Keratinocyte (primary cell): ENCODE results near the gene ITIH1. TPM values are rescaled to one million over a fixed set of nuclear protein-coding genes. Genes with fewer than 3 reads are reported as not detected.

ENCODE experiments used
- DNase-seq: peaks from one replicate; pipeline ENCODE4 v3.0.0-alpha.2; 2011; ENCODE audit warnings: low read depth, missing footprints, low spot score
- FAIRE-seq: peaks from 2 replicates; lab custom pipeline; 2011; peaks lifted over from hg19 to GRCh38; lab: Jason Lieb, UNC
- H2AFZ ChIP-seq: 2 replicates; pipeline ENCODE4 v1.6.0; 2012; ENCODE audit warnings: low read length, control low read depth, inconsistent platforms; ENCODE audit not compliant: control insufficient read depth
- H3K27ac ChIP-seq: 2 replicates; pipeline ENCODE4 v1.5.1; 2011; ENCODE audit warnings: low read length; ENCODE audit not compliant: control insufficient read depth, insufficient read depth
- H3K27me3 ChIP-seq: 3 replicates; pipeline ENCODE4 v1.6.0; 2011; ENCODE audit warnings: low read length; ENCODE audit not compliant: control insufficient read depth, insufficient read depth; ENCODE audit errors: extremely low read depth
- H3K36me3 ChIP-seq, 2 experiments: 2 replicates in 1 of 2; 3 replicates in 1 of 2; pipeline ENCODE4 v1.5.1; 2011; ENCODE audit warnings: low read length in 2 of 2, mild to moderate bottlenecking in 1 of 2; ENCODE audit not compliant: control insufficient read depth in 2 of 2, insufficient read depth in 2 of 2; ENCODE audit errors: extremely low read depth in 1 of 2
- H3K4me1 ChIP-seq: 3 replicates; pipeline ENCODE4 v1.5.1; 2011; ENCODE audit warnings: low read length; ENCODE audit not compliant: control insufficient read depth, insufficient read depth; ENCODE audit errors: extremely low read depth
- H3K4me2 ChIP-seq: 3 replicates; pipeline ENCODE4 v1.6.0; 2011; ENCODE audit warnings: low read depth, low read length; ENCODE audit not compliant: control insufficient read depth, insufficient read depth; ENCODE audit errors: extremely low read depth
- H3K4me3 ChIP-seq, 3 experiments: fragments of 200-600 bp in 1 of 3; sonication (generic) in 1 of 3; 2 replicates in 2 of 3; 3 replicates in 1 of 3; pipeline ENCODE4 v1.5.1; 2011 to 2016; ENCODE audit warnings: low read length in 3 of 3, mild to moderate bottlenecking in 3 of 3, control low read depth in 2 of 3, inconsistent platforms in 1 of 3, low read depth in 1 of 3, mixed read lengths in 1 of 3, mixed run types in 1 of 3, moderate library complexity in 1 of 3; ENCODE audit not compliant: control insufficient read depth in 2 of 3, insufficient read depth in 2 of 3; ENCODE audit errors: extremely low read depth in 1 of 3
- H3K79me2 ChIP-seq: 2 replicates; pipeline ENCODE4 v1.6.0; 2012; ENCODE audit warnings: low read length; ENCODE audit not compliant: control insufficient read depth, insufficient read depth
- H3K9ac ChIP-seq: 3 replicates; pipeline ENCODE4 v1.6.0; 2011; ENCODE audit warnings: low read length; ENCODE audit not compliant: control insufficient read depth, insufficient read depth; ENCODE audit errors: extremely low read depth
- H3K9me1 ChIP-seq: 3 replicates; pipeline ENCODE4 v1.6.0; 2011; ENCODE audit warnings: low read length; ENCODE audit not compliant: control insufficient read depth, insufficient read depth; ENCODE audit errors: extremely low read depth
- H3K9me3 ChIP-seq: 2 replicates; pipeline ENCODE4 v1.5.1; 2012; ENCODE audit warnings: low read depth, low read length; ENCODE audit not compliant: control insufficient read depth
- H4K20me1 ChIP-seq: 3 replicates; pipeline ENCODE4 v1.6.0; 2011; ENCODE audit warnings: low read length; ENCODE audit not compliant: control insufficient read depth, insufficient read depth; ENCODE audit errors: extremely low read depth
- CTCF ChIP-seq, 3 experiments: IDR thresholded peaks in 1 of 3; conservative IDR thresholded peaks in 1 of 3; optimal IDR thresholded peaks in 1 of 3; 2 replicates in 2 of 3; 3 replicates in 1 of 3; pipeline versions ENCODE3 to v1.5.1; 2011; ENCODE audit warnings: low read length in 3 of 3, mild to moderate bottlenecking in 3 of 3, moderate library complexity in 2 of 3, control low read depth in 1 of 3, inconsistent platforms in 1 of 3; ENCODE audit not compliant: insufficient read depth in 2 of 3; ENCODE audit errors: extremely low read depth in 1 of 3
- EZH2 ChIP-seq: IDR thresholded peaks from one replicate; pipeline ENCODE4 v1.6.1; 2012; ENCODE audit warnings: inconsistent platforms, mild to moderate bottlenecking, low read length, moderate library complexity
- dilution Hi-C: fragments of 300-500 bp; cut with MboI; formaldehyde crosslinking; loops from one replicate; pipeline ENCODE4 v1.7.0; 2020; ENCODE audit warnings: low sequenced_read_pairs; ENCODE audit not compliant: extremely low pct_ligation_motif_present
- polyA plus RNA-seq, 5 experiments: library from polyadenylated mRNA; depleted of rRNA in 3 of 5; stranded (reverse) in 3 of 5; stranded (forward) in 1 of 5; unstranded in 1 of 5; fragments of >200 nt; gene quantifications; 1 replicate in 1 of 5; 2 replicates in 3 of 5; 3 replicates in 1 of 5; pipeline versions ENCODE4 v1.2.1 to v1.2.3, GENCODE V29; 2011 to 2012; ENCODE audit warnings: missing spikeins in 2 of 5, low read depth in 1 of 5, low replicate concordance in 1 of 5

The ITIH1 gene
- polyA plus RNA-seq, 1 donor (not counting 4 experiments of a cell fraction or from before 2014, with no cell fraction given): not detected

DNA sequence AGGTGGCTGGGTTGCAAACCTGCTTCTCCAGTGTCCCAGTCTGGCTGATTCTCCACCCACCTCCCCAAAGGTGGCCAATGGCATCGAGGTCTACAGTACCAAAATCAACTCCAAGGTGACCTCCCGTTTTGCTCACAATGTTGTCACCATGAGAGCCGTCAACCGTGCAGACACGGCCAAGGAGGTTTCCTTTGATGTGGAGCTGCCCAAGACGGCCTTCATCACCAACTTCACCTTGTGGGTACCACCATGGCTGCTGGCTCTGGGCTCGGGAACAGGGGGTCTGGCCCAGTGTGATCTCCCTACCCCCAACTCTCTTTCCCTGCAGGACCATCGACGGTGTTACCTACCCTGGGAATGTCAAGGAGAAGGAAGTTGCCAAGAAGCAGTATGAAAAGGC is 19.0 kb downstream of the ITIH1 start:
- peaks cover 16% of the 10 kb centered on the region for H3K27me3 ChIP-seq
- TF ChIP-seq EZH2 (no peak), CTCF (optimal IDR thresholded peaks at IDR 0.05 in 1 of 3, IDR thresholded peaks at IDR 0.05 in 1 of 3, conservative IDR thresholded peaks at IDR 0.05 in 1 of 3; ENCODE audit: extremely low read depth in 1 of 3, insufficient read depth in 2 of 3, low read length in 3 of 3) (no peak)
- H3K79me2 ChIP-seq: no peaks in the 10 kb centered on the region
- no peaks in the 10 kb centered on the region for H3K9me3 ChIP-seq
- H3K4me3 ChIP-seq: no peak overlapping the region
- H3K4me2 ChIP-seq: no peak overlapping the region
- no peak overlapping the region for H2AFZ ChIP-seq
- no peak overlapping the region for H3K9ac ChIP-seq
- no peaks in the 10 kb centered on the region for H4K20me1 ChIP-seq
- H3K36me3 ChIP-seq: no peaks in the 10 kb centered on the region
- no peak overlapping the region for H3K27ac ChIP-seq
- H3K9me1 ChIP-seq: peaks cover 2% of the 10 kb centered on the region
- no peak for DNase-seq
- dilution Hi-C loops: no loop called here
- H3K4me1 ChIP-seq: peaks cover 4% of the 10 kb centered on the region
- no peak for FAIRE-seq

DNA sequence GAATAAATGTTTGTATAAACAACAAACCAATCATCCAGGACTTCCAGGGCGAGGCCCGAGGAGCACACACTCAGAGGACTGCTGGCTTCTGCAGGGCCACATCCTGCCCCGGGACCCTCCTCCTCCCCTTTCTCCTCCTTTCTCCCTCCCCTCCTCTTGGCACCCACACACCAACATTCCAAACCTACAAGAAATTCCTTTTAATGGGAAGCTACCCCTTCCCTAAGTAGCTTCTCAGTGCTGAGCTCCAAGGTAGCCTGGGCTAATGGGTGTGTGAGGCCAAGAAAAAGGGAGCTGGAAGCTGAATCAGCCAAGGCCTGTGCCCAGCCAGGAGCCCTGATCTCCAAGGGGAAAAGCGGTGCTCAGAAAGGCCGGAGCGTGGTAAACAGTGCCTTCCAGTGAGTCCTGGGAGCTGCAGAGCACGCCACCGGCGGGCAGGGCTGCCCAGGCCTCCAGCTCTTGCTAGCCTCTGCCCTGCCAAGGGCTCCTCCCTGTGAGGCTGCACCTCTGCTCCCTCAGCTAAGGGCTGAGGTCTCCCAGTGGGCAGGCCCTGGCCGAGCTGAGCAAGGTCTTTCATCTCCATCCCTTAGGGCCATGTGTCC is 21.1 kb downstream of the ITIH1 start:
- H2AFZ ChIP-seq: no peak overlapping the region
- no peak overlapping the region for H3K4me3 ChIP-seq
- H3K4me2 ChIP-seq: no peak overlapping the region
- H3K27ac ChIP-seq: no peak overlapping the region
- no peak for DNase-seq
- H4K20me1 ChIP-seq: no peaks in the 10 kb centered on the region
- TF ChIP-seq EZH2: no peak
- TF ChIP-seq CTCF (optimal IDR thresholded peaks at IDR 0.05 in 1 of 3, IDR thresholded peaks at IDR 0.05 in 1 of 3, conservative IDR thresholded peaks at IDR 0.05 in 1 of 3; ENCODE audit: extremely low read depth in 1 of 3, insufficient read depth in 2 of 3, low read length in 3 of 3): no peak
- no peaks in the 10 kb centered on the region for H3K79me2 ChIP-seq
- FAIRE-seq: no peak
- no peaks in the 10 kb centered on the region for H3K36me3 ChIP-seq
- peaks cover 4% of the 10 kb centered on the region for H3K4me1 ChIP-seq
- H3K9me1 ChIP-seq: peaks cover 2% of the 10 kb centered on the region
- H3K9ac ChIP-seq: no peak overlapping the region
- H3K9me3 ChIP-seq: no peaks in the 10 kb centered on the region
- dilution Hi-C loops: no loop called here
- H3K27me3 ChIP-seq: peaks cover 4% of the 10 kb centered on the region
